Esophagus muscularis mucosa (tissue), 4 donors: ENCODE results near the gene DCP1A. TPM values are rescaled to one million over a fixed set of nuclear protein-coding genes. Genes with fewer than 3 reads are reported as not detected.
A peak's percentile ranks its signal among the peaks of the same experiment; 100 is the strongest.

Source experiments
- DNase-seq: peaks from one replicate; pipeline ENCODE4 v3.0.0-alpha.2; 2017; ENCODE audit errors: extremely low spot score
- H3K27ac ChIP-seq, 4 donors: fragments of 200-600 bp; sonication (generic); replicated peaks in 1 of 4; 1 replicate in 3 of 4; 2 replicates in 1 of 4; pipeline ENCODE4 v1.5.1; 2016 to 2019; ENCODE audit warnings: mild to moderate bottlenecking in 1 of 4
- H3K27me3 ChIP-seq, 4 donors: fragments of 200-600 bp; sonication (generic); one replicate each; pipeline versions ENCODE4 v1.5.1 to v1.6.0; 2016 to 2019
- H3K36me3 ChIP-seq, 4 donors: fragments of 200-600 bp; sonication (generic); one replicate each; pipeline ENCODE4 v1.5.1; 2016 to 2019
- H3K4me1 ChIP-seq, 4 donors: fragments of 200-600 bp; sonication (generic); one replicate each; pipeline ENCODE4 v1.5.1; 2016 to 2019
- H3K4me3 ChIP-seq, 4 donors: fragments of 200-600 bp; sonication (generic); 1 replicate in 2 of 4; 2 replicates in 2 of 4; pipeline ENCODE4 v1.5.1; 2016 to 2019; ENCODE audit warnings: mild to moderate bottlenecking in 4 of 4, moderate library complexity in 1 of 4
- H3K9me3 ChIP-seq, 4 donors: fragments of 200-600 bp; sonication (generic); 1 replicate in 3 of 4; 2 replicates in 1 of 4; pipeline ENCODE4 v1.5.1; 2016 to 2019
- CTCF ChIP-seq, 3 experiments: fragments of 200-600 bp in 2 of 3; fragments of 450-650 bp in 1 of 3; sonication (generic) in 2 of 3; IDR thresholded peaks; one replicate each; pipeline ENCODE4 v1.5.1; 2017 to 2019; ENCODE audit warnings: antibody characterized with exemption in 3 of 3, mild to moderate bottlenecking in 2 of 3, moderate library complexity in 1 of 3
- EP300 ChIP-seq: sonication (generic); formaldehyde crosslinking; IDR thresholded peaks from one replicate; pipeline ENCODE4 v1.6.1; 2017; ENCODE audit warnings: antibody characterized with exemption
- POLR2A ChIP-seq: fragments of 450-650 bp; IDR thresholded peaks from one replicate; pipeline ENCODE4 v1.6.1; 2017; ENCODE audit warnings: antibody characterized with exemption, moderate library complexity, mild to moderate bottlenecking, low read depth
- POLR2AphosphoS5 ChIP-seq, 2 donors: sonication (generic); formaldehyde crosslinking; IDR thresholded peaks; one replicate each; pipeline ENCODE4 v1.6.1; 2017; ENCODE audit warnings: antibody characterized with exemption in 2 of 2
- WGBS: methylation state at CpG from one replicate; pipeline ENCODE4 v1.1.5; 2018; 5-methylcytosine and 5-hydroxymethylcytosine counted together
- intact Hi-C: fragments of 100-400 bp; cut with DNase I; formaldehyde crosslinking; loops from one replicate; pipeline ENCODE4 v1.15.1; 2023
- small RNA-seq, 3 donors: library from RNA; depleted of rRNA; stranded (forward); fragments of <200 nt; gene quantifications; one replicate each; pipeline ENCODE3, GENCODE V24; 2016
- total RNA-seq, 4 donors: library from RNA; depleted of rRNA; stranded (reverse); fragments of >200 nt; gene quantifications; one replicate each; pipeline versions ENCODE4 v1.1.0 to v1.2.1, GENCODE V29; 2016

The DCP1A gene
- total RNA-seq, 4 donors from 2014 or later: 17.0 to 26.4 (median 20.5) TPM

DNA sequence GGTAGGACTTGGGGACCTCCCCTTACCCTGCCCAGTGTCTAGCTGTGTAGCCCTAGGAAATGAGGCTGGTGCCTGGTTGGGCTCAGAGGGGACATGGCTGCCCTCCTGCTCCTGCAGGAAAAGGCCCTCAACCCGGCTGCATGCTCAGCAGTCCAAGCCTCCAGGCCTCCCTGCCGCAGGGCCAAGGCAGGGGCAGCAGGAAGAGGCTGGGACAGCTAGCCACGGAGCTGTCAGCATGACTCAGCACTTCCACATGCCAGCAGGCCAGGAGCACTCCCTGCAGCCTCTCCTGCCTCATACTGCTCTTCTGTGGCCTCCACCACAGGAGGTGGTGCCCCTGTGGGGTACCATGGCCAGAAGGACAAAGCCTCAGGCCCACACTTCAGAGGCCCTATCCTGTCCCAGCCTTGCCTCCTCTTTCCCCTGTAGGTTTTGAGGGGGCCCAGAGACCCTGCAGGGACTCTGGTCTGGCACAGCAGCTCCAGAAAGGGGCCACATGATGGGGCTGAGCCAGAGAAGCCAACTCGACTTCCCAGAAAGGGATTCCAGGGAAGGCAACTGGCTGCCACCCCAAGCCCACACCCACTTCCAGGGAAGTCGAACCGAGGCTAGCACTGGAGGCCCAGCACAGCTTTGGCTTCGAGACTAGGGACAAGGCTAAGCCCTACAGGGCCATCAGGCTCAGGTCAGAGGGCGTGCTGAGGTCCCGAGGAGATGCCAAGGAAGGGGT, 111.1 kb downstream of the DCP1A start:
- Histone ChIP-seq H3K27ac (peak overlapping the region; percentile 67 to 81 (median 72)), H3K4me3 (no peak overlapping the region), H3K4me1 (peaks cover 36 to 65% (median 52%) of the 10 kb centered on the region in 4 donors), H3K36me3 (peaks cover 72 to 100% (median 94%) of the 10 kb centered on the region in 4 donors), H3K9me3 (no peaks in the 10 kb centered on the region), H3K27me3 (no peaks in the 10 kb centered on the region)
- 66% methylated on average over 7 of the region's 9 CpGs for WGBS
- intact Hi-C loops: no loop called here
- DNase-seq: no peak
- peak; percentile 60 to 74 for TF ChIP-seq POLR2AphosphoS5 (IDR thresholded peaks at IDR 0.05)
- TF ChIP-seq POLR2A: no peak
- TF ChIP-seq CTCF (IDR thresholded peaks at IDR 0.05): peak in 1 of 3 experiments; percentile 6

- DNase-seq: no peak
- Histone ChIP-seq H3K27ac (peak overlapping the region; percentile 67 to 81 (median 72)), H3K36me3 (peaks cover 71 to 100% (median 94%) of the 10 kb centered on the region in 4 donors), H3K9me3 (no peaks in the 10 kb centered on the region), H3K27me3 (no peaks in the 10 kb centered on the region), H3K4me3 (no peak overlapping the region), H3K4me1 (peaks cover 34 to 58% (median 50%) of the 10 kb centered on the region in 4 donors)
- TF ChIP-seq EP300: no peak
- TF ChIP-seq POLR2AphosphoS5 (IDR thresholded peaks at IDR 0.05): no peak
- TF ChIP-seq POLR2A: no peak
- no peak for TF ChIP-seq CTCF (IDR thresholded peaks at IDR 0.05)
- WGBS: 75% methylated on average over 6 of the region's 6 CpGs
- intact Hi-C loops: no loop called here
These were observed 111.8 kb downstream of the DCP1A start for GRCh38 chr3:53235545-53235944.

DNA sequence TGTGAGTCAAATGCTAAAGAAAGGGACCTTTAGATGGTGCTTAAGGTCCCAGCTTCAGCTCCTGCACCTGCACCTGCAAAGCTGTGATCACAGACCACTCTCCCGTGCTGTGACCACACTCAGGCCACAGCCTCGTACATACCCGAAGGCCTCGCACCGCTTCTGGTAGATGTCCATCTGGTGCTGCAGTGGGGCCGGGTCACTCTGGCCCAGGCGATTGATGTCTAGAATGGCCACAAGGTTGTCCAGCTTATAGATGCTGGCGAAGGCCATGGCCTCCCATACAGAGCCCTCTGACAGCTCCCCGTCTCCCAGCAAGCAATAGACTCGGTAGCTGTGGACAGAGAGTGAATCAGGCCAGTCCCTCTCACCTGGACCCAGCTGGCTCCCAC, 112.5 kb downstream of the DCP1A start:
- peaks cover 71 to 100% (median 94%) of the 10 kb centered on the region in 4 donors for H3K36me3 ChIP-seq
- H3K4me3 ChIP-seq: no peak overlapping the region
- H3K27me3 ChIP-seq: no peaks in the 10 kb centered on the region
- TF ChIP-seq EP300: no peak
- no peak for TF ChIP-seq POLR2AphosphoS5 (IDR thresholded peaks at IDR 0.05)
- no peak for TF ChIP-seq POLR2A
- TF ChIP-seq CTCF (IDR thresholded peaks at IDR 0.05): no peak
- peaks cover 29 to 51% (median 45%) of the 10 kb centered on the region in 4 donors for H3K4me1 ChIP-seq
- peak overlapping the region; percentile 12 to 73 (median 48) for H3K27ac ChIP-seq
- no peak for DNase-seq
- no peaks in the 10 kb centered on the region for H3K9me3 ChIP-seq
- intact Hi-C loops: no loop called here
- 90% methylated on average over 10 of the region's 10 CpGs for WGBS

DNA sequence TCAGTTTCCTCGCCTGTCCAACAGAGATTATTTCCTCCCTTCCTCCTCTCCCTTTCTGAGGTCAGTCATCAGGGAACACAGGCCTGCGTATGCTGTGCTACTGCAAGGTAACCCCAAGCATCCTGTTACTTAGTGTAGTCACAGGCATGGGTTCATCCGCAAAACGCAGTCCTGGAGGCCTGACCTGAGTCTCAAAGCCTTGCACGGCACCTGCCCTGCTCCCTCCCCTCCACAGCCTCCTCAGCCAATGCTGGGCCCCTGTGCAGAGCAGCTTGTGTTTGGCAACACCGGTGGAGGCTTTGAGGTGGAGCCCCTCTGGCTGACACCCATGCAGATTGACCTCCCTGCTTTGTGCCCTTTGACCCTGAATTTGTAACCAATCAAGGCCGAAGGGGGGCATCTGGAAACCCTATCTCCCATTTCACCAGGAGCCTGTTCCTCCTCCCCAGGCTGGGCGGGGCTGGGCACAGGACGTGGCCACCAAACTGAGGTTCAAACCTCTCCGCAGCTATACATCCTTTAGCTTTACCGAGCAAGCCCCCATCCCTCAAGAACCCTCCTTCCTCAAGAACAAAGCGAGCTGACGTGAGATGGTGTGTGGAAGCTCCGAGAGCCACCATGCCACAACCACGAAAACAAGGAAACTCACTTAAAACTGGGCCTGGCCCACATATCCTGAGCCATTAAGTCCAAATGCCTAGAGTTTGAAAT, 113.1 kb downstream of the DCP1A start:
- 80% methylated on average over 12 of the region's 15 CpGs for WGBS
- DNase-seq: no peak
- Histone ChIP-seq H3K27me3 (no peaks in the 10 kb centered on the region), H3K9me3 (no peaks in the 10 kb centered on the region), H3K36me3 (peaks cover 71 to 100% (median 94%) of the 10 kb centered on the region in 4 donors), H3K27ac (peak overlapping the region; percentile 27 to 73 (median 62)), H3K4me1 (peaks cover 29 to 45% (median 40%) of the 10 kb centered on the region in 4 donors), H3K4me3 (no peak overlapping the region)
- no peak for TF ChIP-seq POLR2A
- intact Hi-C loops: no loop called here

Small RNA genes lying within 50 kb of the gene (small RNA-seq; reads per million reads assigned to genes)
- gene RF00019 (0 reads per million in 3 donors), gene RF00212 (0 to 0.17 (median 0) reads per million in 3 donors), gene RF00568 (0 reads per million in 3 donors)

Other genes with a start within 250 kb of the DCP1A start
- gene RFT1, start 217.1 kb downstream of the DCP1A start, total RNA-seq: 10 to 100 TPM in 1 of 4 donors, 1 to 10 TPM in 3; 6.8 to 10.3 (median 9.0) TPM
- 10 to 100 TPM in 3 of 4 donors, 1 to 10 TPM in 1; 7.0 to 16.7 (median 12.4) TPM for gene PRKCD, start 186.3 kb downstream of the DCP1A start, total RNA-seq
- gene TKT, start 91.5 kb downstream of the DCP1A start, total RNA-seq: 100 to 1,000 TPM; 295 to 524 (median 378) TPM
- 1 to 10 TPM in 2 of 4 donors, under 1 TPM in 2; 0.75 to 2.5 (median 1.2) TPM for gene CACNA1D, start 147.1 kb upstream of the DCP1A start, total RNA-seq